GM18907 (cell line): ENCODE data around the gene PCLO.
A peak's percentile ranks its signal among the peaks of the same experiment; 100 is the strongest.
"Not testable (repeated sequence)": the region's sequence is repeated elsewhere in the genome, so short reads cannot be mapped to it uniquely, and the experiment has no call there.

Source experiments
- ATAC-seq: cut with Tn5 transposase; IDR thresholded peaks from one replicate; pipeline ENCODE4 v1.9.1; 2021; ENCODE audit warnings: mild to moderate bottlenecking, moderate library complexity; ENCODE audit not compliant: unreplicated experiment

Gene PCLO

GRCh38 chr7:82742163-82742562, 420.5 kb downstream of the PCLO start:
- no peak for ATAC-seq

- no peak for ATAC-seq
Observed at GRCh38 chr7:82741493-82741892, 421.2 kb downstream of the PCLO start.

GRCh38 chr7:82740246-82740848, 422.3 kb downstream of the PCLO start:
- no peak for ATAC-seq

GRCh38 chr7:82736633-82737032, 426.1 kb downstream of the PCLO start:
- ATAC-seq: no peak

- ATAC-seq: no peak
Observed at GRCh38 chr7:82732677-82733076, 430.0 kb downstream of the PCLO start.

GRCh38 chr7:82729172-82730030, 433.3 kb downstream of the PCLO start:
- no peak for ATAC-seq

- no peak for ATAC-seq
Observed at GRCh38 chr7:82726038-82726800, 436.5 kb downstream of the PCLO start.

GRCh38 chr7:82723411-82723810, 439.3 kb downstream of the PCLO start:
- ATAC-seq: no peak

GRCh38 chr7:82722946-82723345, 439.7 kb downstream of the PCLO start:
- no peak for ATAC-seq

GRCh38 chr7:82715344-82715743, 447.3 kb downstream of the PCLO start:
- peak; percentile 65 for ATAC-seq

- ATAC-seq: no peak
Observed at GRCh38 chr7:82714883-82715282, 447.8 kb downstream of the PCLO start.

- ATAC-seq: no peak
Observed at GRCh38 chr7:82713506-82713905, 449.2 kb downstream of the PCLO start.

- not testable (repeated sequence) for ATAC-seq
Observed at GRCh38 chr7:82706344-82706743, 456.3 kb downstream of the PCLO start.

GRCh38 chr7:82705517-82706260, 457.0 kb downstream of the PCLO start:
- ATAC-seq: no peak

GRCh38 chr7:82704121-82704520, 458.6 kb downstream of the PCLO start:
- no peak for ATAC-seq
